ENCODE results near the gene PRKCD.

The PRKCD gene

DNA sequence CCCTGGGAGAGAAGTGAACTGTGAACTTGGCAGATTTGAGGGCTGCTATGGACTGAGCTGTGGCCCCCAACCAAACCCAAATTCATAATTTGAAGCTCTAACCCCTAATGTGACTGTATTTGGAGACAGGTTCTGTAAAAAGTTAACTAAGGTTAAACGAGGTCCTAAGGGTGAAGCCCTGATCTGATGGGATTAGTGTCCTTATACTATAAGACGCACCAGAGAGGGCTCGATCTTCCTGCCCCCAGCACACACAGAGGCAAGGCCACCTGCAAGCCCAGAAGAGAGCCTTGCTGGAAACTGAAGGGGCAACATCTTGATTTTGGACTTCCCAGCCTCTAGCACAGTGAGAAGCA, 60.8 kb downstream of the PRKCD start:
- DNase-seq: no peak

DNA sequence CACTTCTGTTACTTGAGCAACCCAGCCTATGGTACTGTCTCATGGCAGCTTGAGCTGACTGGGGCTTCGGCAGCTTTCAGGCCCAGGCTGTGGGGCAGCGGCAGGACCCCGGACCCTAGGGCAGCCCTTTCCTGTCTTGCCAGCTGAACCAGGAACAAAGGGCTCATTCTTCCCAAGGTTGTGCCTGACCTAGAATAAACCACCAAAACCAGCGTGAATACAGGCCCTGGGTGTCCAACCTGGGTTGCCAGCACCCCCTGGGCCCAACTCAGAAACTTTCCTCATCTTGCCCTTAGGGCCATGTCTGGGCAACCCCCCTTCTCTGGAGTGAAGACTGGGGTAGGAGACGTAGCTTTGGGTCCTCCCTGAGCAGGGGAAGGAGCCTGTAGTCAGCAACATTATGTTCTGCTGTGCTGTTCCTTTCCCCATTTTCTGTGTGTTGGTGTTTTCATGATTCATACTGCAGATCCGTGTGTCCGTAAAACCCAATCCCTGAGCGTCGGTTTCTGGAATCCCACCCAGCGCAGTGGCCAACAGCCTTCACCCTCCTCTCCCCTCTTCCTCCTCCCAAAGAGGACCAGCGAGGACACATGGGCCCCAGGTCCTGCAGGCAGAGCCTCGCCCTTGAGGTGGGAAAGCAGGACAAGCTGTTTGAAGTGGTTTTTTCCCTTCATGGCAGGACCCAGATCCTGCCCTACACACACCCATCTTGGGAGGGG, 61.3 kb downstream of the PRKCD start:
- DNase-seq: no peak

DNA sequence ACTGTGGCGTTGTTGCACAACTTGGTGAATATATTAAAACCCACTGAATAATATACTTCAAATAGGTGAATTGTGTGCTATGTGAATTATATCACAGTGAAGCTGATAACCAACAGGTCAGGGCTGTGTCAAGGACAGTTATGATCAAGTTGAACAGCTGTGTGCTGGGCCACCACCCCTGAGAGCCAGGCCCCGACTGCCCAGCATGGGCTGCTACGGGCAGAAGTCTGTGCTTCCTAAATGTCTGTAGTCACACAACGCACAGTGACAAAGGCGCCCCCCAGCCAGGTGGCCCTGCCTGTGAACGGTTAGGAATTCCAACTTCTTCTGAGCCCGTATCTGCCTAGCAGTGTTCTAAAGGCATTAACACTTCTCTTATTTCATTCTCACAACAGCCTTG, 62.0 kb downstream of the PRKCD start:
- no peak for DNase-seq

DNA sequence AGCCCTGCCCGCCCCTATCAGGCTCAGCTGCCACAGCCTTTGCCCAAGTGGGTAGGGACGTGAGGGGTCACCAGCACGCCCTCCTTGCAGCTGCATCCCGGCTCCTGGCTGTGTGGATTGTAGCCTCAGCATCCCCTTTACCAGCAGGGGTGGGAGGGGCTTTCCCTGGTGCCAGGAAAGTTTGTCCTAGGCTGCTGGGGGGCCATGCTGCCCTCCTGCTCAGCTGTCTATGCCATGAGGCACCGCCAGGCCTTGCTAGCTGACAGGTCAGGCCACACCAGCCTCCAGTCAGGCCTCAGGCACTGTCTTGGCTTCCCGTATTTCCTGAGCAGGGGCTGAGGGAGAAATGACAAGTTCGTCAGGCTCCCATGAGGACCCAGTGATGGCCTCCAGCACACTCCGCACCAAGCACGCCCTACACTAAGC, 62.5 kb downstream of the PRKCD start:
- DNase-seq: no peak

DNA sequence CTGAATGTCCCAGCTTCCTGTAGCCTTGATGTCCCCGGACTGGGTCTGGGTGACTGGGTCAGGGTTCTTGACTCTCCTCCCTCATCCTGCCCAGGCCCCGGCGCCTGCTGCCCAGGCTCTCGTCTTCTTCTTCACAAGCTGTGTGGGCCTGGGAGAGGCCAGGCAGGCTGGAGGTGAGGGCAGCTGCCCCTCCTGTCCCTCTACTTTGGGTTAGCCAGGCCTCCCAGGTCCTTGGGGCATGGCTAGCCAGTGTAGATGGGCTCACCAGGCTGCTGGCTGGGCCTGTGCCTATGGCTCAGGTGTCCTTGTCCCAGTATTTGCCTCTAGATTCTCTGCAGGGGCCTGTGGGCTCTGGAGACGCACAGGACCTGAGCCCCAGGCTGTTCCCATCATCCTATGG, 63.0 kb downstream of the PRKCD start:
- no peak for DNase-seq

DNA sequence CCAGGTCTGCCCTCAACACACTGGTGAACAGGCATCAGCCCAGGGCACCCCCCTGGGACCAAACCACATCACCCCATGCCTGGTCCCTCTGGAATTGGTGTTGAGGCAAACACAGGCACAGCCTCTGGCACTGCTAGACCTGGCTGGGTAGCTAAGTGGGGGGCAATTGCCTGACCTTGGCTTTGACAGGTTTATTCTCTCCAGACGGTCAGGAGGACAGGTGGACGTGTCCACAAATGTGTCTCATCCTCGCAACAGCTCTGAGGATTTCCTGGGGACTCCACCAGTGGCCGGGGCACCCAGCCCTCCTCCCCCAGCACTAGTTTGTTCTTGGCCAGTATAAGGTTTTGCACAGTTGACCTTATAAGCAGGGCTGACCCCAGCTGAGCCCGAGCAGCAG, 63.5 kb downstream of the PRKCD start:
- no peak for DNase-seq

DNA sequence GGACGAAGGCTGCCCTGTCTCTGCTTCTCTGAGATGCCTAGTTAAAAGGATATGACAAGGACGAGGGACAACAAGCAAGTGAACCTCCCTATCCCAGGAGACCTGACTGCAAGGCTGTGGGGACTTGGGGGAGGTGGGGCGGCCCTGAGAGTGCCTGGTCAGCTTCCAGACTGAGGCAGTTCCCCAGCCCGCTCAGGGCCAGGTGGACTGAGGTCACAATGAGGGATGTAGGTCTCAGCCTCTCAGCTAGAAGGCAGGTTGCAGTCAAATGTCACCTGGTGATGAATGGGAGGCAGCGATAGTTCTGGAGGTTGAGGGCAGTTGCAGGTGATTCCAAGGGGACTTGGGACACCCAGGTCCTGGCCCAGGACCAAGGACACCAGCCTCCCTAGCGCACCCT, 64.2 kb downstream of the PRKCD start:
- DNase-seq: no peak

DNA sequence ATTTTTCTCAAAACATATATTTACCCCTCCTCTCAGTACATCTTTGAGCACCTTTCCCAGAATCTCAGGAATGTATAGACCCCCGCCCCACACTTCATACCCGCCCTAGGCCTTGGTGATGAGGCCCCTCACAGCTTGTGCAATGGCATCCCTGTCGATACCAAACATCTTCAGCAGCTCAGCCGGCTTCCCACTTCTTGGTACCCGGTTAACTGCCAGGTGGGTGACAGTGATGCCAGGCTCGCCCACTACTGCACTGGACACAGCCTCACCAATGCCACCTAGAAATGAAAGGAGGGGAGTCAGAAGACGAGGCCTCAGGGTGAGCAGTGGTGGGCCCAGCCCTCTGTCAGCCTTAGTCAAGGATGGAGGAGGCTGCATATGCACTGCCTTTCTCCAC, 64.6 kb downstream of the PRKCD start:
- no peak for DNase-seq

DNA sequence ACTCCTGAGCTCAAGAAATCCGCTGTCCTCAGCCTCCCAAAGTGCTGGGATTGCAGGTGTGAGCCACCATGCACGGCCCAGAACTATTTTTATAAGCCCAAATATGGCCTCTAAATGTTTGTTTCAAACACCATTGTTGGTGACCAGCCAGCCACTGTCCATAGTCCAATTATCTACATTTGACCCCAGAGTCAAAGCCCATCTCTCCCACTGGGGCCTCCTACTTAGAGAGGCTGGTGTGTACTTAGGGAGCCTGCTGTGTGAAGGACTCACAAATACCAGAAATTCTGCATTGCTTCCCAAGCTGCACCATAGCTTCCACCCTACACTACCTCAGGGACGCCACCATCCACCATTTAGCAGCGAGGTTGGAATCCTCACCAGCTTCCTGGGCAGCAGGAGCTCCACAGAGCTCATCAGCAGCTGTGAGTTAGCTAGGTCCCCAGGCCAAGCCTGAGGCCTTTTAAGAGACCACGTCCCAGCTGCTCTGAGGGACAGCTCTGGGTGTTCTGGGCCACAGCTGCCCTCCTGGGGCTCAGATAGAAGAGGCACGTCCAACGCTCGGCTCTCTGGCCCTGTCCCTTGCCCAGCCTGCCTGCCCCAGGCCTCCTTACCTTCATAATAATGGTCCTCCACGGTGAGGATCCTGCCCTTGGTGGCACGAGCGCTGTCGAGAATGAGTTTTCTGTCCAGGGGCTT, 65.3 kb downstream of the PRKCD start:
- no peak for DNase-seq

DNA sequence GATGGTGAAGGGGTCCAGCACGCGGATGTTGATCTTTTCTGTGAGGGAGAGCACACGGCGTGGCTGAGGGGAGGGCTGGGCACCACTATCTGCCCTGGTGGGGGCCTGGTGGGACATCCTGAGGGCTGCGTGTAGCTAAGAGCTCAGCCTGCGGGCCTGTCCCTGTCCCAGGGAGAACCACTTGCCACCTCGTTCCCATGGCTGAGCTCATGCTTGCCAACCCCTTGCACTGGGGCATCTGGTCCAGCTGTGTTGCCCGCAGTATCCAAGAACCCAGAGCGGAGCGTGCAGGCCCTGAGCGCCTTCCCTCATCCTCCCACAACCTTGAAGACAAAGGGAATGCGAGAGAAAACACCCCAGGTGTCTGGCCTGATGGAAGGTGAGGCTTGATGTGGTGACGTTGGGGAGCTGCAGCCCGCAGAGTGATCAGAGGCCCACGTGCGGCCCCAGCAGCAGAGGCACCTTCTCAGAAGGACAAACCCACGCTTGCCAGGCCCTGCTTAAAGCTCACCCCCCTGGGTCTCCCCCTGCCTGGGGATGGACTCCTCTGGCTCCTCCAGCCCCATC, 65.9 kb downstream of the PRKCD start:
- DNase-seq: no peak

DNA sequence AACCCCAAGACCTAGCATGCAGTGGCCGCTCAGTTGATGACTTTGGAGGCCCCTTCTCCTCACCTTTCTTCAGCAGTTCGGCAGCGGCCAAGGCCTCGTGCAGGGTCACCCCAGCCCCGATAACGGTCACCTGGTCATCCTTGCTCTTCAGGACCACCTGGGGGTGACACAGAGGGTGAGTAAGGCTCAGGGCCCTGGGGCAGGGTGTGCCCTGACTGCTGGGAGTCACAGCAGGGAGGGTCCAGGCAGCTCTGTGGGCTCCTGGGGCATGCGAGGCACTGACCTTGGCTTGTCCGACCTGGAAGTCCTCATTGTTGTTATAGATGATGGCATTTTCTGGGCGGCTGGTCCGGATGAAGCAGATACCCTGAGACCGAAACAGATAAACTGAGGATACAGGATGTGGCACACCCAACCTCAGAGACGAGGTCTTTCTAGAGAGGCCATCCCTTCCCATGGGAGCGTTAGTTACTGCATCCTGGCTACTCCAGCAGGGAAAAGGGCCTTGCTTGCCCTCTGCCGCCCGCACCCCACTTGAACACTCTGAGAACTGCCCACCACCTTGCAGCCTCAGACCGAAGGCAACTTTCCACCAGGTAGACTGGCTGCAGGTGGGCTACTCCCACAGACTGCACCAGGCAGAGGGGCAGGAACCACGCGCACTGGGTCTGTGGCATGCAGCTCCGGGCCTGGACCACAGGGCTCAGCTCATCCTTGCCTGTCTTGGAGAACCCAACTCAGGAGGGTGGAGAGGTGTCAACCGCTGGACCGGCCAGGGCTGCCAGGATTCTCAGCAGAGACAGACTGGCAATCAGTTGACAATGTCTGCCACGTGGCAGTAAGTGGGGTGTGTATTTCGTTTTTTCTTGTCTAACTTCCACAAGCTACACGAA, 67.2 kb downstream of the PRKCD start:
- no peak for DNase-seq

DNA sequence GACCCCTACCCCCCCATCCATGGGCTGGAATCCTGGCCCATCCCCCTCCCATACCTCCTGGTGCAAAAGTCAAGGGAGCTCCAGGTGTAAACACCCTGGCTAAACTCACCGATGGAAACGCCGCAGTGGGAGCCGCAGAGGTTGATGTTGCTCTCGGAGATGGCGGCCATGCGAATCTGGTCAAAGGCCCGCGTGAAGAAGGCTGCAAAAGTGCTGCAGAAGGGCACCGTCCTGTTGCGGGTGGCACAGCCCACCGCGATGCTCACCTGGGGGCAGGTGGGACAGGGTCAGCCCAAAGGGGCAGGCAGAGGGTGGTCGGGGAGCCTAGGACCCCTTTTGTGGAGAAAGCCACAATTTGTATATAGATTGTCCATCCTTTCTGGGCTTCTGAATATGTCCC, 68.2 kb downstream of the PRKCD start:
- DNase-seq: no peak

DNA sequence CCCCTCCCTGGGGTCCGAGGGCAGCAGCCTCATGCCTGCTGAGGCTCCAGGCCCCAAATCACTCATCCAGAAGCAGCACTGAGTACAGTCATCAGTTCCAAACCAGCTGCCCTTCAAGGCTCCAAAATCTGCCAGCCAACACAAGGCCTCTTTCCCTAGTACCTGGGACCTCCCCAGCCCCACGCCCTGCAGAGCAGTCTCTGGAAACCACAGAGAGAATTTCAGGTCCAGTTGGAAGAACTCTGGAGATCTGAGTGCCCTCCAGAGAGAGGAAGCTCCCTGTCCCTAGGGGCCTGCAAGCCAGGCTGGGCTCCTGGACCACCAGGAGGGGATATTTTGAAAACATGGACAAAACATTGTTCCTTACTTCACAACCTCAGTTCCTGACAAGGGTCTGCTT, 68.6 kb downstream of the PRKCD start:
- DNase-seq: no peak

DNA sequence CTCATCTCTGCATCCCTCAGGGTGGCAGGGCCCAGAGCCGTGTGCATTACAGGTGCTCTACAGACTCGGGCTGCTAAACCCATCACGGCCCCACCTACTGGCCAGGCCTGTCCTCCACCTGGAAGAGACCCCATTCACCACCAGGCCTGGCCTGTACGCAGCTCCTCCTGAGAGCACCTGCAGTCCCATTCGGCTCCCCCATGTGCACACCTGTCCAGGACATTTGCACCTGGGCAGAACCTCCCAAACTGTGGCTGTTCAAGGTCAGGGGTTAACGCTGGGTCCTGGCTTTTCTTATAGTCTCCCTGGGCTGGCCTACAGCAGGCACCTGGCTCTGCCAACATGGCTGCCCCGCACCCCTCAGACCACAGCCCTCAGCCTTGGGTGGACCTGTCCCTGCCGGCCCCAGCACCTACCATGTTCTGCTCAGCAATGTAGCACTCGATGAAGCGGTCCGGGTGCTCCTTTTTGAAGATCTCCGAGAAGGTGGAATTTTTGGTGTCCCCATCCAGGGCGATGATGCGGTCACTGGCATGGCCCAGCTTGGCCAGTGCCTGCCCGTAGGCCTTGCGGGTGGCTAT, 69.1 kb downstream of the PRKCD start:
- DNase-seq: no peak

DNA sequence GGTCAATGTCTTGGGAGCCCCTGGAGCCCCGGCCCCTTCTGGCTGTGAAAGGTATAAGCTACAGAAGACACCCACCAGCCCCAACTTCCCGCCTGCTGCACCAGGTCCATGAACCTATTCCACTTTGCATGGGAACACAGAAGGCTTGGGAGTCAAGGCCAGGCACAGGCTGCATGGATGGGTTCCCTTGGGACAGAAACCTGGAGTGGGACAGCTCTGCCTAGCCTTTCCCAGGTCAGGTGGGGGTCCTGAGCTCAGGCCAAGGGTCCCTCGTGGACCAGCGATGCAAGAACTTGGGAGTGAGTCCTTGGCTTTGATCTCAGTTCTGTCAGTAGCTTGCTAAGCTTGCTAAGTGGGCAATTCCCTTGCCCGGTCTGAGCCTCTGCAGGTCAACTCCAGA, 69.8 kb downstream of the PRKCD start:
- DNase-seq: no peak

DNA sequence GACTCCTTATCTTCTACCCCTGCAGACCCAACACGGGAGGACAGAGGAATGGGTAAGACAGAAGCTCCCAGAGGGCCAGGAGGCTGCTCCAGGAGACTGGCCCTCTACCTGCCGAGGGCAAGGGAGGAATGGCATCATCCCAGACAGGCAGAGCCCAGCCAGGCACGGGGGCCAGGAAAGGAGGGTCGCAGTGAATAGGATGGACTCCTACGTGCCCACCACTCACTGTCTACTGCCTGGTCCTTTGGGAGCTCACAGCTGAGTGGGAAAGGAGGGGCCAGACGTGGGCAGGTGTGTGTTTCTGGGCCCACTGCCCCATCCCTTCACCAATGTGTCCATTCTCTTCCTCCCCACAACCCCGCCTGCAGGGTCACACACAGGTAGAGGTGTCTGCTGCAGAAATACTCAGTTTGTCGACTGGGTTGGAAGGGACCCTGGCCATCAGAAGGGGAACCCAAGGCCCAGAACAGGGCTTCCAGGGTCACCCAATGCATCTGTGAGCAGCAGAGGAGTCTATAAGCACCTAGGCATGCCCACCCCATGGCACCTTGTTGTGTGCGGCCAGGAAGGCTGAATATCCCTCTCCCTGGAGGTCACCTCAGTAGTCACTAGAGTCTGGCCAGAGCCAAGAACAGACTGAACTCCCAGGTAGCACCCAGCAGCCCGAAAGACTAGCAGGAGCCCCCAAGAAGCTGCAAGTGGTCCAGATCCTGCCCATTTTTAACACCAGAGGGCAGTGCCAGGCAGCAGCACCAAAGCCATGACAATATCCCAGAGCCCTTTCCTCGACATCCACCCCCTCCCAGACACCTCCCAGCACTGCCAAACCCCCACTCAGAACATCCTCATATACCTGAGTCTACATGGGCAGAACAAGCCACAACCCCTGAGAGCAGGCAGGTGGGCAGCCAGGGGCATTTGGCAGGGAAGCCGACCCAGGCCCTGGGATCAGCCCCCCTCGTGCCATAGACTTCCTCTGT, 70.8 kb downstream of the PRKCD start:
- DNase-seq: no peak

DNA sequence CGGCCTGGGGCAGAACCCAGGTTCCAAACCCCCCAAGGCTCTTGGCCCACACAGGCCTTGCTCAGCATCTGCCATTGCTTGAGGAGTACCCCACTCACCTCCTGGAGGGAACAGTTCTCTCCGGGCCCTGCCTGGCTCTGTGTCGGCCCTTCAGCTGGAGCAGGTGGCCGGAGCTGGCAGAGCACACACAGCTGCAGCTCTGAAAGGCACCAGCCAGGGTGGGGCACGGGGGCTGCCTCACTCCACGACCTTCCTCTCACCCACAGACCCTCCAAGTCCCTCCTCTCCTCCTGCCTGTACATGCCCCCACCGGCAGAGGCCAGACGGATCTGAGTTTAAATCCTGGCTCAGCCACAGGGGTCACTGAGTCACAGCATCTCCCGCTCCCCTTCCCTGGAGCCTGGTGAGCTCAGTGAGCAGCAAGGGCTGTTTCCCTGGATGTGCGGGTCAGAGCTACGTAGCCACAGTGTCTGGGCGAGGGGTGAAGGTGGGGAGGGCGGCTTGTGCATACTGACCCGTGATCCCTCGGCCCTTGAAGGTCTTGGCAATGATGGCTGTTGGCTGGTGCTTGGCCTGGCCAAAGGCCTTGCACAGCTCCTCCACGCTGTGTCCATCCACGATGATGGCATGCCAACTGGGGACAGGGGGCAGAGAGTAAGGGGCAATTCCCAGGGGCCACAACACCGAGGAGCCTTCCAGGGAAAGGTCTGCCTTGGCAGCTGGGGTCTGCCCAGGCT, 71.8 kb downstream of the PRKCD start:
- DNase-seq: no peak

DNA sequence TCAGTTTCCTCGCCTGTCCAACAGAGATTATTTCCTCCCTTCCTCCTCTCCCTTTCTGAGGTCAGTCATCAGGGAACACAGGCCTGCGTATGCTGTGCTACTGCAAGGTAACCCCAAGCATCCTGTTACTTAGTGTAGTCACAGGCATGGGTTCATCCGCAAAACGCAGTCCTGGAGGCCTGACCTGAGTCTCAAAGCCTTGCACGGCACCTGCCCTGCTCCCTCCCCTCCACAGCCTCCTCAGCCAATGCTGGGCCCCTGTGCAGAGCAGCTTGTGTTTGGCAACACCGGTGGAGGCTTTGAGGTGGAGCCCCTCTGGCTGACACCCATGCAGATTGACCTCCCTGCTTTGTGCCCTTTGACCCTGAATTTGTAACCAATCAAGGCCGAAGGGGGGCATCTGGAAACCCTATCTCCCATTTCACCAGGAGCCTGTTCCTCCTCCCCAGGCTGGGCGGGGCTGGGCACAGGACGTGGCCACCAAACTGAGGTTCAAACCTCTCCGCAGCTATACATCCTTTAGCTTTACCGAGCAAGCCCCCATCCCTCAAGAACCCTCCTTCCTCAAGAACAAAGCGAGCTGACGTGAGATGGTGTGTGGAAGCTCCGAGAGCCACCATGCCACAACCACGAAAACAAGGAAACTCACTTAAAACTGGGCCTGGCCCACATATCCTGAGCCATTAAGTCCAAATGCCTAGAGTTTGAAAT, 73.3 kb downstream of the PRKCD start:
- DNase-seq: no peak

DNA sequence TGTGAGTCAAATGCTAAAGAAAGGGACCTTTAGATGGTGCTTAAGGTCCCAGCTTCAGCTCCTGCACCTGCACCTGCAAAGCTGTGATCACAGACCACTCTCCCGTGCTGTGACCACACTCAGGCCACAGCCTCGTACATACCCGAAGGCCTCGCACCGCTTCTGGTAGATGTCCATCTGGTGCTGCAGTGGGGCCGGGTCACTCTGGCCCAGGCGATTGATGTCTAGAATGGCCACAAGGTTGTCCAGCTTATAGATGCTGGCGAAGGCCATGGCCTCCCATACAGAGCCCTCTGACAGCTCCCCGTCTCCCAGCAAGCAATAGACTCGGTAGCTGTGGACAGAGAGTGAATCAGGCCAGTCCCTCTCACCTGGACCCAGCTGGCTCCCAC, 73.8 kb downstream of the PRKCD start:
- no peak for DNase-seq

DNA sequence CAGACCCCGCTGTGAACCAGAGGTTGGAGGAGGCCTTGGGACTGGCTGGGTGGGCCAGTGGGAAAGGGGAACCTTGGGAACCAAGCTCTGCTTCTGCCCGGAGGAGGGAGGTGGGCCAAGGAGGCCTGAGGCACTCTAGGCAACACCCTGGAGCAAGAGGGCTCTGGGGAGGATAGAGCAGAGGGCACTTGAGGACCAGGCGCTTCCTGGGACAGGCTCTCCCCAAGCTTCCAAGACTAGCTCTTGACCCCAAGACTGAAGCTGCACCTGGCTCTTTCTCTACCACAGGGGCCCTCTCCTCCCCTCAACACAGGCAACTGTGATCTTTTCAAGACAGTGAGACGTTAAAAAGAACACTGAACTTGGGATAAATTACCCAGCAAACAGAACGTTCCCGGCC, 74.5 kb downstream of the PRKCD start:
- DNase-seq: no peak

Measured in right hindlimb (tissue), 1 donor.